ENCODE results near the gene DNAH6.

Gene DNAH6

GRCh38 chr2:84646514-84646913 is 130.2 kb downstream of the DNAH6 start:
- Histone ChIP-seq H3K27ac (no peak overlapping the region), H3K4me3 (ENCODE audit: low read depth in 1 of 2, low read length in 1 of 2) (no peak overlapping the region), H3K36me3 (no peaks in the 10 kb centered on the region), H3K4me1 (ENCODE audit: control insufficient read depth in 1 of 2, insufficient read depth in 1 of 2, low read depth in 1 of 2, low read length in 1 of 2) (no peaks in the 10 kb centered on the region), H3K9me3 (no peaks in the 10 kb centered on the region), H3K27me3 (no peaks in the 10 kb centered on the region)
- TF ChIP-seq CTCF (IDR thresholded peaks at IDR 0.05) = no peak

GRCh38 chr2:84647267-84647666 is 131.0 kb downstream of the DNAH6 start:
- Histone ChIP-seq H3K4me1 (ENCODE audit: control insufficient read depth in 1 of 2, insufficient read depth in 1 of 2, low read depth in 1 of 2, low read length in 1 of 2) (no peaks in the 10 kb centered on the region), H3K9me3 (no peaks in the 10 kb centered on the region), H3K36me3 (no peaks in the 10 kb centered on the region), H3K27me3 (no peaks in the 10 kb centered on the region), H3K27ac (no peak overlapping the region), H3K4me3 (ENCODE audit: low read depth in 1 of 2, low read length in 1 of 2) (no peak overlapping the region)
- no peak for TF ChIP-seq CTCF (IDR thresholded peaks at IDR 0.05)

- H3K27ac ChIP-seq = no peak overlapping the region
- no peaks in the 10 kb centered on the region for H3K27me3 ChIP-seq
- no peaks in the 10 kb centered on the region for H3K4me1 ChIP-seq (ENCODE audit: control insufficient read depth in 1 of 2, insufficient read depth in 1 of 2, low read depth in 1 of 2, low read length in 1 of 2)
- H3K4me3 ChIP-seq (ENCODE audit: low read depth in 1 of 2, low read length in 1 of 2) = no peak overlapping the region
- H3K36me3 ChIP-seq = no peaks in the 10 kb centered on the region
- TF ChIP-seq CTCF (IDR thresholded peaks at IDR 0.05) = no peak
- H3K9me3 ChIP-seq = no peaks in the 10 kb centered on the region
Measured at GRCh38 chr2:84649058-84649457, 132.8 kb downstream of the DNAH6 start.

GRCh38 chr2:84649487-84650142 is 133.3 kb downstream of the DNAH6 start:
- Histone ChIP-seq H3K9me3 (no peaks in the 10 kb centered on the region), H3K27me3 (no peaks in the 10 kb centered on the region), H3K4me1 (ENCODE audit: control insufficient read depth in 1 of 2, insufficient read depth in 1 of 2, low read depth in 1 of 2, low read length in 1 of 2) (no peaks in the 10 kb centered on the region), H3K27ac (no peak overlapping the region), H3K4me3 (ENCODE audit: low read depth in 1 of 2, low read length in 1 of 2) (no peak overlapping the region), H3K36me3 (no peaks in the 10 kb centered on the region)
- TF ChIP-seq CTCF (IDR thresholded peaks at IDR 0.05) = no peak

GRCh38 chr2:84652431-84652830 is 136.1 kb downstream of the DNAH6 start:
- Histone ChIP-seq H3K4me1 (ENCODE audit: control insufficient read depth in 1 of 2, insufficient read depth in 1 of 2, low read depth in 1 of 2, low read length in 1 of 2) (no peaks in the 10 kb centered on the region), H3K9me3 (no peaks in the 10 kb centered on the region), H3K27me3 (no peaks in the 10 kb centered on the region), H3K27ac (no peak overlapping the region), H3K4me3 (ENCODE audit: low read depth in 1 of 2, low read length in 1 of 2) (no peak overlapping the region), H3K36me3 (no peaks in the 10 kb centered on the region)
- TF ChIP-seq CTCF (IDR thresholded peaks at IDR 0.05) = no peak
